ENCODE data around the gene AQP9.

The AQP9 gene

DNA sequence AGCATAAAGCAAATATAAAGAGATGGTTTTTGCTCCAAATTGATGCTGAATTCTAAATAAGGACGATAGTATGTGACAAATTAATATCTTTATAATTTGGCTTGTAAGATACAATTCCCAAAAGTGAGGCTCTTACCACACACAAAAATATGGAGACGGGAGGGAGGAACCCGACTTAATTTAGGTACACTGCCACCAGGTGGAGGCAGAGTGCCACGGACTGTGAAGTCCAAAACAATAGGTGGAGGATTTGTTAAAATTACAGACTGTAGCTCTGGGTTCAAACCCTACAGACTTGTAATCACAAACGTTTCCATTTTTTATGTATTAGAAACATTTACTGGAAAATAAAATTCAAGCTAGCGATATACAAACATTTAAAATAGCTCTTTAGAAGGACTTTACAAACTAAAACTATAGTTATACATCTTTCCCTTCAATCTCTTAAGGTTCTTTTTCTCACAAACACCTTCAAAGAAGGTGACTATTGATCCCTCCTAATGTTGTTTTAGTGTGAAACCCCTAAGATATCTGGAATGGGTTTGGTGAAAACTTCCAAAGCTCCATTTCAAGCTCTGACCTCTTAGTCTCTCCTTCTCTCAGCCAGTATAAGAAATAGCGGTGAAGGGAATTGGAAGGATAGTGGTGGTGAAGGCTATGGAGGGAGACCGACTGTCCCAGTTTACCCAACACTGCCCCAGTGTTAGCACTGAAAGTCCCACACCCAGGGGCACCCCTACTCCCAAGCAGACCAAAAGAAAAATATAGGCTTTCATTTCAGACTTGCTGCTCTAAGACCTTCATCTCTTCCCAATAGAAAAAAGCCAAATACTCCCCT is 89.7 kb downstream of the AQP9 start:
- peak; percentile 51 for DNase-seq (ENCODE audit: low read depth)

DNA sequence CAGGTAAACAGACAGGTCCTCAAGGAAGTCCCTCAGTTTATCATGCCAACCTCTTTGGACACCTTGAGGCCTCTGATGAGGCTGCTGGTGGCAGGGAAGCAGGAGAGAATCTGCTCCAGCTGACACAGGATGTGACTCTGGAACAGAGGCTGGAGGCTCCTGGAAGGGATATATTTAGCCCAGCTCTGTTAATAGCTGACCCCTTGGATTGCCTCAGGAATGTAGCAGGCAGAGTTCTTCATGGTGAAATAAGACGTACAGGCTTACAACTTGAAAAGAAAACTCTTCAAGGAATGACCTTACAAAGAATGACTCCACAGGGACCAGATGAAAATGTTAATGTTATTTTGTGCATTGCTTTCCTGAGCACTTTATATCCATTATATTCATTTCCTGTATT is 90.5 kb downstream of the AQP9 start:
- no peak for DNase-seq (ENCODE audit: low read depth)

DNA sequence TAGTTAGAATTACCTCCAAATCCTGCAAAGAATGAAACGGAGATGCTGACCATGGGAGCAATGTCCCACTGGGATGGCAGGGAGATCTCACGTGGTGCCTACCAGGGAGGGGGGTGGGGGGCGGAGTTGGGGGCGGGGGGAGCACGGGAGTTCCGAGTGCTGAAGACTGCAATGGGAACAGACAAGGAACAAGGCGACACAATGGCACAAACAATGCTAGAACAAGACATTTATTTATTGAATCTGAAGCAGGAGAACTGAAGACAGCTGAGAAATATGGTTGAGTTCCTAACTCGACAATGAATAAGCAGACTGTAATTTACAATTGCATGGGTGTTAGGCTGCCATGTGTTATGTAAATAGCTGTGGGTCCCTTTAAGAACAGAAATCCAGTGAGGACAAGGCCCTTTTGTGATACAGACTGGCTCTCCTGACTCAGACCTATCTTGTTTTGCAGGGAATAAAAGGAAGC is 91.2 kb downstream of the AQP9 start:
- DNase-seq (ENCODE audit: low read depth), result no peak

DNA sequence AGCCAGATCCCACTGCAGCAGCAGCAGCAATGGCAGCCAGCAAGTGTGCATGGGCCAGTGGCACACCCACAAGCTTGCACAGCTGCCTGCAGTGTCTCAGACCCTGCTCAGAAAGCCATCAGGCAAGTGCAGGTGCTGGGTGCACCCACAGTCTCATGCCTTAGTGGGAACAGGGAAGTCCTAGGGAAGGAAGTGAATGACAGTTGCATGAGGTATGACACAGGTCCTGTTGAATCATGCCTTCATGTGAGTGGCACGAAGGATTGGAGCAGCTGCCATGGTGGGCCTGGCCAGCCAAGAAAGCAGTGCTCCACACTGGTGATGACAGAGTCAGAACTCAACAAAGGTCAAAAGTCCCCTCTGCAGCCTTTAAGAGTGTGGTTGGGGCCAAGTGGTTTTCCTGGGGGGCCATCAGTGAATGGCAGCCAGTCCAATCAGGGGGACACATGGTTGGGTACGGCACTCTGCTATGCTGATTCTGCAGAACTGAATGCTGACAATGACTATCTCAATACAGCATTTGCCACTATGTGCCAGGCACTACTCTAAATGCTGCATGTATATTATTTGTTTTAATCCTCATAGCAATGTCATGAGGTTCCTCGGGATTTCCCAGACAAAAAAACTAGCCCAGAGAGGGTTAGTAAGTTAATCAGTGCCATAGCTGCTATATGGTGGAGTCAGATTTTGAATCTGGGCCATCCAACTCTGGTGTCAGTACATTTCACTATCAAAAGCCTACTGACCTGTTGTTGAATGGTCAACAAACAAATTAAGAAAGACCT is 94.3 kb downstream of the AQP9 start:
- DNase-seq (ENCODE audit: low read depth), result no peak

DNA sequence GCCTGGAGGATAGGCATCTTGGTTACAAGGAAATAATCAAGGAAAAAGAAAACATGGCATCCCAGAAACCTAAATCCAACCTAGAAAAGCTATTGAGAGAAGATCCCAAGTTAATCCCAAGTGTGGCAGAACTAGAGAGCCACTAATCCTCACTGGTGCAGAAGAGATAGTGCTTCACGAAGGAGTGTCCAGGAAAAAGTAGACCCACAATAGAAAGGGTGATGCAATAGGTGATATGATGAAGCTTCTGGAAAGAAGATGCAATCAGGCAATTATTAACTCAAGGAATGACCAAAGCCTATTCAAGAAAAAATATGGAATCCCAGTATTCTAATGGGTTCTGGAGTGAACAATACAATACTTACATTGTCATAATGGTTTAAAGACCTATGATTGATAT is 95.2 kb downstream of the AQP9 start:
- no peak for DNase-seq (ENCODE audit: low read depth)

Data from stimulated activated CD8-positive, alpha-beta memory T cell treated with anti-CD3 and anti-CD28 coated beads, Interleukin-7, amount 100 ng/mL, for 24 hours (primary cell).